Spleen (tissue), 7 donors: ENCODE measurements around the gene HOXD13.

Experiments used
- POLR2A ChIP-seq, 3 donors: fragments of 450-650 bp; IDR thresholded peaks; one replicate each; pipeline ENCODE4 v1.5.1; 2017; ENCODE audit warnings: antibody characterized with exemption in 3 of 3, mild to moderate bottlenecking in 1 of 3
- POLR2AphosphoS5 ChIP-seq, 3 donors: sonication (generic); formaldehyde crosslinking; IDR thresholded peaks; one replicate each; pipeline ENCODE4 v1.5.1; 2017; ENCODE audit warnings: antibody characterized with exemption in 3 of 3
- TF ChIP-seq, protein P1 (sequence below), 11 experiments: fragments of 200-600 bp in 7 of 11; fragments of 450-650 bp in 4 of 11; sonication (generic) in 4 of 11; IDR thresholded peaks in 8 of 11; conservative IDR thresholded peaks in 3 of 11; 1 replicate in 7 of 11; 2 replicates in 4 of 11; pipeline versions ENCODE4 v1.4.0 to v1.8.0; 2016 to 2021; ENCODE audit warnings: antibody characterized with exemption in 11 of 11, inconsistent platforms in 4 of 11, mild to moderate bottlenecking in 1 of 11
- donor health status: DM: no; HTN: no; CAD: no; lungs with moderate emphysema.
- donor health status: DM: no; HTN: no; CAD: no.
- donor health status: DM: no; HTN: no; CAD: no.

DNA sequence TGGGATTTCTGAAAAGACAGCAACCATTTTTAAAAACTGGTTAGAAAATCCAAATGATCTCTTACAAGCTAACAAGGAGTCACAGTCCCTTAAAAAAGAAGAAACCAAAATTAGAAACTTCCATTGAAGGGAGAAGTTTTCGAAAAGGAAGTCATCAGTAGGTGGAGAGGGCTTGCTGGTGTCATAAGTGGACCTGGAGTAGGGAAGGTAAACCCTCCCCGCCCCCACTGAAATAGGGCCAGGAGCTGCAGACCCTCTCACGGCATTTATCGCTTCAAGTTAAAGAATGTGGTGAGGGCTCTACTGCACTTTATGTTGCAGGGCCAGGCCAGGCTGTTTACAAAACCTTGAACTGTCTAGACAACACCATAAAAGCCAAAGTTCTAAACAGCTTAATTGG lies 17.4 kb downstream of the HOXD13 start:
- TF ChIP-seq, protein P1, sequence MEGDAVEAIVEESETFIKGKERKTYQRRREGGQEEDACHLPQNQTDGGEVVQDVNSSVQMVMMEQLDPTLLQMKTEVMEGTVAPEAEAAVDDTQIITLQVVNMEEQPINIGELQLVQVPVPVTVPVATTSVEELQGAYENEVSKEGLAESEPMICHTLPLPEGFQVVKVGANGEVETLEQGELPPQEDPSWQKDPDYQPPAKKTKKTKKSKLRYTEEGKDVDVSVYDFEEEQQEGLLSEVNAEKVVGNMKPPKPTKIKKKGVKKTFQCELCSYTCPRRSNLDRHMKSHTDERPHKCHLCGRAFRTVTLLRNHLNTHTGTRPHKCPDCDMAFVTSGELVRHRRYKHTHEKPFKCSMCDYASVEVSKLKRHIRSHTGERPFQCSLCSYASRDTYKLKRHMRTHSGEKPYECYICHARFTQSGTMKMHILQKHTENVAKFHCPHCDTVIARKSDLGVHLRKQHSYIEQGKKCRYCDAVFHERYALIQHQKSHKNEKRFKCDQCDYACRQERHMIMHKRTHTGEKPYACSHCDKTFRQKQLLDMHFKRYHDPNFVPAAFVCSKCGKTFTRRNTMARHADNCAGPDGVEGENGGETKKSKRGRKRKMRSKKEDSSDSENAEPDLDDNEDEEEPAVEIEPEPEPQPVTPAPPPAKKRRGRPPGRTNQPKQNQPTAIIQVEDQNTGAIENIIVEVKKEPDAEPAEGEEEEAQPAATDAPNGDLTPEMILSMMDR (IDR thresholded peaks at IDR 0.05 in 8 of 11, conservative IDR thresholded peaks at IDR 0.05 in 3 of 11): no peak
- no peak for TF ChIP-seq POLR2A (IDR thresholded peaks at IDR 0.05)
- no peak for TF ChIP-seq POLR2AphosphoS5 (IDR thresholded peaks at IDR 0.05)
